Heart right ventricle (tissue), 16 donors: Measurements from ENCODE around the gene BTAF1. TPM values are rescaled to one million over a fixed set of nuclear protein-coding genes. Genes with fewer than 3 reads are reported as not detected.

Source experiments
- ATAC-seq, 8 donors: fragments of 200-7000 bp; cut with Tn5 transposase; one replicate each; pipeline ENCODE4 v1.9.1; 2020; ENCODE audit warnings: mild to moderate bottlenecking in 8 of 8, moderate library complexity in 8 of 8, moderate number of reproducible peaks in 1 of 8
- DNase-seq, 2 donors: peaks; one replicate each; pipeline ENCODE4 v3.0.0-alpha.2; 2020
- H3K27ac ChIP-seq, 10 donors: fragments of 200-600 bp; sonication (generic) in 2 of 10; one replicate each; pipeline versions ENCODE4 v1.5.0 to v1.8.0; 2020 to 2022; ENCODE audit warnings: mild to moderate bottlenecking in 3 of 10
- H3K27me3 ChIP-seq, 7 donors: fragments of 200-600 bp; one replicate each; pipeline ENCODE4 v1.8.0; 2021 to 2022; ENCODE audit warnings: mild to moderate bottlenecking in 2 of 7
- H3K36me3 ChIP-seq, 9 donors: fragments of 200-600 bp; sonication (generic) in 1 of 9; one replicate each; pipeline versions ENCODE4 v1.5.0 to v1.8.0; 2020 to 2022; ENCODE audit warnings: mild to moderate bottlenecking in 2 of 9
- H3K4me1 ChIP-seq, 9 donors: fragments of 200-600 bp; sonication (generic) in 1 of 9; one replicate each; pipeline versions ENCODE4 v1.5.0 to v1.8.0; 2020 to 2022; ENCODE audit warnings: mild to moderate bottlenecking in 4 of 9
- H3K4me3 ChIP-seq, 10 donors: fragments of 200-600 bp; sonication (generic) in 2 of 10; one replicate each; pipeline versions ENCODE4 v1.5.0 to v1.8.0; 2020 to 2022; ENCODE audit warnings: mild to moderate bottlenecking in 7 of 10, moderate library complexity in 2 of 10
- H3K9me3 ChIP-seq, 11 donors: fragments of 200-600 bp in 10 of 11; sonication (generic) in 2 of 11; one replicate each; pipeline versions ENCODE4 v1.5.0 to v1.8.0; 2013 to 2022; ENCODE audit warnings: mild to moderate bottlenecking in 2 of 11, control low read depth in 1 of 11, moderate library complexity in 1 of 11
- CTCF ChIP-seq, 9 donors: fragments of 200-600 bp; sonication (generic) in 2 of 9; IDR thresholded peaks; one replicate each; pipeline versions ENCODE4 v1.5.0 to v1.8.0; 2021 to 2022; ENCODE audit warnings: antibody characterized with exemption in 9 of 9, mild to moderate bottlenecking in 5 of 9, moderate library complexity in 1 of 9
- WGBS, 2 donors: extraction: QIAGEN DNeasy Blood & Tissue Kit; methylation state at CpG; one replicate each; pipeline ENCODE4 v1.1.7; 2013; ENCODE audit warnings: inconsistent platforms in 1 of 2; 5-methylcytosine and 5-hydroxymethylcytosine counted together
- intact Hi-C, 10 donors: fragments of 100-400 bp; cut with DNase I; formaldehyde crosslinking; loops; one replicate each; pipeline versions ENCODE4 v1.11.1 to v1.14.2; 2022
- polyA plus RNA-seq, 2 donors: library from polyadenylated mRNA; stranded (reverse); fragments of 200-250 nt; gene quantifications; one replicate each; pipeline ENCODE4 v1.2.3, GENCODE V29; 2013
- total RNA-seq, 10 donors: library from RNA; stranded (reverse); fragmentation: NEBNext Ultra II Directional in 3 of 10; extraction: Animal tissue kit (Norgen Biotek cat#: 25700) in 3 of 10; gene quantifications; one replicate each; pipeline versions ENCODE4 v1.2.1 to v1.2.4, GENCODE V29; 2021 to 2023
- donor health status: Arrhythmogenic right ventricular cardiomyopathy.
- donor health status: ischemic (EF 13 %, LVEDD 7.1; RV severe dilation, severe dysfunction).
- donor health status: healthy with polysubstance abuse.
- donor health status: DM: no; HTN: yes; CAD: no.
- donor health status: DM: no; HTN: no; CAD: no.
- donor health status: ischemic (EF 25% LVEDD 6.9; RV normal size, moderate dysfunction).
- donor health status: ischemic (EF 25% LVEDD 5.7; RV mildly dilated, moderate dysfunction).
- donor health status: healthy.
- donor health status: DM: yes; HTN: yes; CAD: no.
- donor health status: Ischemic cardiomyopathy.
- donor health status: ischemic (EF 35%, LVEDD 5.7; RV mildly dilated, moderate dysfunction).
- donor health status: nonischemic (EF 11% LVEDD 7.7; RV severe dilation, severe dysfunction).
- donor health status: DM: yes; HTN: yes; CAD: no.
- donor health status: PGD.
- donor health status: ischemic (EF 29% LVEDD 5.4; RV normal size, mild dysfunction).
- donor health status: nonischemic (EF 23%, LVEDD 6.1; RV moderate dilation, normal function).

The BTAF1 gene
- total and polyA plus RNA-seq, 12 donors: 4.3 to 14.7 (median 12.2) TPM

DNA sequence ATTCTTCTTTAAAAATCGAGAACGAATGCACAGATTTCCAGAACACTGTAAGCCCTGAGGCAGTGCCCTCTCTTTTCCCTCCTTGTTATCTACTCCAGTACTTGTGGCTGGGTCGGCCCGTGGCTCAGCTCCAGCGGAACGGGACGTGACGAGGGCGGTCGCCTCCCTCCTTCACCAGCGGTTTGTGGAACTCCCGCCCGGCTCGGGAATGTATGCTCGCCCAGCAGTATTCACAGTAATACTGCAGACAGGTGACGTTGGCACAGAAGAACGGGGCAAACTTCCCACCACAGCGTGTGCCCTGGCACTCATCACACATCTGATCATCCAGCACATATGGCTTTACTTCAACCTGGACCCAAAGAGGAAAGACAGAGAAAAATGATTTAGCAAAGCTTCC is 128.5 kb downstream of the BTAF1 start:
- H3K4me1 ChIP-seq: peaks cover 0 to 38% (median 5%) of the 10 kb centered on the region in 9 donors
- peaks cover 0 to 52% (median 6%) of the 10 kb centered on the region in 9 donors for H3K36me3 ChIP-seq
- WGBS, 2 donors: 42 to 63% methylated on average over 18 of the region's 18 CpGs
- intact Hi-C loops: no loop called here
- peak; percentile 63 to 80 for DNase-seq
- no peak overlapping the region for H3K4me3 ChIP-seq
- no peak for TF ChIP-seq CTCF (IDR thresholded peaks at IDR 0.05)
- peak overlapping the region in 7 of 10 donors; percentile 17 to 64 (median 40) for H3K27ac ChIP-seq
- H3K27me3 ChIP-seq: no peaks in the 10 kb centered on the region
- no peaks in the 10 kb centered on the region for H3K9me3 ChIP-seq
- ATAC-seq: peak; percentile 78 to 95 (median 89)

DNA sequence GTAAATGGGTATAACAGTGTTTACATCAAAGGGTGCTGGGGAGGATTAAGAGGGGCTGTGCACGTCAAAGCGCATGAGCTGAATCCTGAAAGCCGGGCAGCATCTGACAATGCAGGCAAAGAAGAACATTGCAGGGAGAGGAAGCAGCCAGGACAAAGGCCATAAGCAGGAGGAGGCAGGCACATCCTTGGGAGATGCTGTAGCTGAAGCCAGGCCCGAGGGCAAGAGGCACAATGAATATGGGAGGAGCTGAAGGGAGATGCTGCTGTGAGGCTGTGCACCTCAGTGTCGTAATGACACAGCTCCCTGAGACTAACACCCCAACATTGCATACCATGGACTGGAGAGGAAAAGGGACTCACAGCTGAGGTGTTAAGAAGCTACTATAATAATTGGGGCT is 129.2 kb downstream of the BTAF1 start:
- peaks cover 0 to 52% (median 6%) of the 10 kb centered on the region in 9 donors for H3K36me3 ChIP-seq
- peak overlapping the region in 2 of 10 donors; percentile 15 to 23 for H3K27ac ChIP-seq
- 81 to 84% methylated on average over 5 of the region's 5 CpGs for WGBS, 2 donors
- DNase-seq (no peak), ATAC-seq (no peak)
- no peak for TF ChIP-seq CTCF (IDR thresholded peaks at IDR 0.05)
- H3K27me3 ChIP-seq: no peaks in the 10 kb centered on the region
- H3K4me3 ChIP-seq: no peak overlapping the region
- intact Hi-C loops: no loop called here
- H3K9me3 ChIP-seq: no peaks in the 10 kb centered on the region
- peaks cover 0 to 42% (median 5%) of the 10 kb centered on the region in 9 donors for H3K4me1 ChIP-seq

DNA sequence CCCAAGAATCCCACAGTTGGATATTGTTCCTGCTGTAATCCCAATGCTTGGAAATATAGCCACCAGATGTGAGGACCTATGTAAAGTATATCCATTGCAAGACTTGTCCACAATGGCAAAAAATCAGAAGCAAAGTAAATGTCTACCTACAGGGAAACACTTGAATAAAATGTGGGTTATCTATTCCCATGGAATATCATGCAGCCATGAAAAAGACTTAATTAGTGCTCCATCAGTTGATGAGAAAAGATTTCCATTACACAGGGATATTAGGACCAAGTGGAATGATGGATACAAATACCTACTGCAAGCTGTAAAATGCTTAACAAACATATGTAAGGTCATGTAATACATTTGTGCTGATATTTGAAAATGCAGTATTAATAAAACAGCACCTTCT is 131.2 kb downstream of the BTAF1 start:
- peaks cover 0 to 55% (median 6%) of the 10 kb centered on the region in 9 donors for H3K36me3 ChIP-seq
- no peak for TF ChIP-seq CTCF (IDR thresholded peaks at IDR 0.05)
- no peak overlapping the region for H3K27ac ChIP-seq
- no peak overlapping the region for H3K4me3 ChIP-seq
- no peaks in the 10 kb centered on the region for H3K27me3 ChIP-seq
- no peak for ATAC-seq
- intact Hi-C loops: no loop called here
- no peak for DNase-seq
- H3K9me3 ChIP-seq: no peaks in the 10 kb centered on the region
- peaks cover 0 to 36% (median 5%) of the 10 kb centered on the region in 9 donors for H3K4me1 ChIP-seq

GRCh38 chr10:92062273-92062672 is 138.7 kb downstream of the BTAF1 start:
- Histone ChIP-seq H3K4me1 (peaks cover 0 to 31% (median 4%) of the 10 kb centered on the region in 9 donors), H3K4me3 (no peak overlapping the region), H3K36me3 (peaks cover 0 to 10% (median 0%) of the 10 kb centered on the region in 9 donors), H3K9me3 (no peaks in the 10 kb centered on the region), H3K27ac (peak overlapping the region in 7 of 10 donors; percentile 1 to 65 (median 58)), H3K27me3 (no peaks in the 10 kb centered on the region)
- WGBS, 2 donors: 55 to 71% methylated on average over 1 of the region's 1 CpG
- no peak for DNase-seq
- intact Hi-C loops: no loop called here
- ATAC-seq: peak; percentile 46 to 93 (median 82)
- TF ChIP-seq CTCF (IDR thresholded peaks at IDR 0.05): no peak
